M059J (cell line): ENCODE data around the gene RNF26. TPM values are rescaled to one million over a fixed set of nuclear protein-coding genes. Genes with fewer than 3 reads are reported as not detected.
"Not testable (repeated sequence)": the region's sequence is repeated elsewhere in the genome, so short reads cannot be mapped to it uniquely, and the experiment has no call there.

ENCODE experiments used
- DNase-seq: peaks from one replicate; pipeline ENCODE4 v3.0.0-alpha.2; 2012; ENCODE audit warnings: low read depth
- total RNA-seq: library from RNA; depleted of rRNA; stranded (reverse); fragments of >200 nt; shearing (Covaris generic); gene quantifications from 2 replicates; pipeline ENCODE4 v1.2.3, GENCODE V29; 2014

Gene RNF26
- total RNA-seq, 1 experiment from 2014 or later, result 16.1 TPM

GRCh38 chr11:119371778-119372182 is 37.5 kb downstream of the RNF26 start:
- DNase-seq, result peak; percentile 49

DNA sequence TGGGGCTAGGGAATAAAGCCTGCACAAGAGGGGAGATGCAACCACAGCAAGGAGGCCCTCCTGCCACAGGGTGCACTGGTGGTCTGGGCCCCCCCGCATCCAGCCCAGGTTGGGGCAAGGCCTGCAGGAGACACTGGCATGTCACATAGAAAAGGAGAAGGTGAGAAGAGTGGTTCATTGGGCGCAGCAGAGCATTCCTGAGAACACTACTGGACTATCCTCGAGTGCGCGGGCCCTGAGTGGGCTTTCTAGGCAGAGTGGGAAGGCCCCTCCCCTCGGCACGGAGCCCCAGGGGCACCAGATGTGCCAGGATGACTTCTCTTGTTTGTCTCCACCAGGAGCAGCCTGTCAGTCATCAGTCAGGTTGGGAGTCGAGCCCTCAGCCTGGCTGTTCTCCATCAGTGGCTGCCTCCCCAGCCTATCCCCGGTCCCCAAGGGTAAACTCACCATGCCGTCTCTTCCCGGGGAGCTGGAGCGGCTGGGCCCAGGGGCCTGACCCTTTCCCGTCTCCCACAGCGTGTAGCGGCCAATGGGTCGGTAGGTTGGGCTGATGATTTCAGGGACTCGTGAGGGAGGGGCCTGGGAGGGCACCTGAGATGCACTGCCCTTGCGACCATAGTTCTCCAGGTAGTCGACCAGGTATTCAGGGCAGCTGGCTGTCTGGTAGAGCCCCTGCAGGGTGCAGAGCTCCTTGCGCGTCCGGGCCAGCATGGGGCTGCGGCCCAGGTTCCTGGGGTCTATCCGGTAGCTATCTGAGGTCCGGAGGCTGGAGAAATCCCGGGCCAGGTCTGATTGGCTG is 38.1 kb downstream of the RNF26 start:
- no peak for DNase-seq

DNA sequence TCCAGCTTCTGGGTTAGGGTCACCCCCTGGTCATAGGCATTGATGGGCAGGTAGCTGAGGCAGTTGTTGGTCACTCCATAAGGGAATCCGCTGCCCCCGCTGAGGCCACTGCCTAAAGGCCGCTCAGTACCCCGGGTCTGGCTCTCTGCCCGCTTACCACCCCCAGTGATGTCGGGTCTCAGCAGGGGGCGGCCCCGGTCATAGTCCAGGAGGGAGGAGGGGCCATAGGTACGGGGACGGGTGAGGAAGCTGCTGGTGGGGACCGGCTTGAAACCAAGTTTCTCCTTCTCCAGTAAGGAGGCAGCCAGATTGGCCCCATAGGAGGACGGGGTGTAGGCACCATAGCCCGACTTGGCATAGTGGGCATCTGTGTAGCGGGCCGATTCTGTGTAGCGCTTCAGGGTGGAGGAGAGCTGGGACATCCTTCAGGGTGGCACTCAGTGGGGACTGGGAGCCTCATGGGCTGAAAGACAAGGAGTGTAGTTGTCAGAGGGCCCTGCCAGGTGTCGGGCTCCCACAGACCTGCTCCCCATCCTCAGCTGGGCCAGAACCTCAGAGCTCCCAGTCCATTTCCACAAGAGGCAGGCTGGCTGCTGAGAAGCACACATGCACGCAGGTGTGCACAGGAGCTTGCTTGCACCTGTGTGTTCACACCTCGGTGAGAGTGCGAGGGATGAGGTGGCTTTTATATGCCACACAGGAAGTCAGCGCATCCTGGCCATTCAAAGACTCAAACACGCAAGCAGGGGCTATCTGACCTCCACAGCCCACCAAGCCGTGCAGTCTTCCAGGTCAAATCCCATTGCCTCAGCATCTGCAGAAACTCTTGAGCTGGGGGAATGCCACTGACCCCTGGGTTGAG is 39.0 kb downstream of the RNF26 start:
- DNase-seq, result no peak

- peak; percentile 68 for DNase-seq
These were observed 39.7 kb downstream of the RNF26 start for GRCh38 chr11:119373921-119374631.

GRCh38 chr11:119374632-119375336 is 40.5 kb downstream of the RNF26 start:
- no peak for DNase-seq

- DNase-seq, result peak; percentile 54
These were observed 41.2 kb downstream of the RNF26 start for GRCh38 chr11:119375337-119376196.

DNA sequence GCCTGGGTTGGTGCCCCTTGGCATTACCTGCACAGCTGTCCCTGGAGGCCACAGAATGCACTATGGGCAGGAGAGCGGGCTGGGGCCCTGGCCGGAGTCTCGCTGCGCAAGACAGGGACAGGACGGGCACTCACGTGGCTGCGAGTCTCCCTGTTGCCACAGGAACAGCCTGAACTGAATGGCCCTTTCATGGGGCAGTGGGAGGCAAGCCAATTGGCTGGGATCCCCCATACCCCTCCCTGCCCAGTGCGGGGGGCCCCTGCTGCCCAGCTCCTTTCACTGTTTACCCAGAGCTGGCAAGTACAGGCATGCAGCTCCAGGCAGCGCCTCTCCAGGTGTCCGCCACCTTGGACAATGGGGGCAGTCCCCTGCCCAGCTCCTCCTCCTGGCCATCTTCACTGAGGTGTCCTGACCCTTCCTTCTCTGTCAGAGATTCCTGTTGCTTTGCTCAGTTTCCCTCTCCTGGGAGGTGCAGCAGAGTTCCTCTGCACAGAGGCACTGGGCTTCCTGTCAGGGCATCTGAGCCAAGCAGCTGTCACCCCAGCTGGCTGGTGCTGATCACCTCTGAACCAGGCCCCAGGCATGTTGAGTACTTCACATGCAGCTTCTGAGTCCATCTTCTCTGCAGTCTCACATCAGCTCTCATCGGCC is 42.0 kb downstream of the RNF26 start:
- DNase-seq, result no peak

DNA sequence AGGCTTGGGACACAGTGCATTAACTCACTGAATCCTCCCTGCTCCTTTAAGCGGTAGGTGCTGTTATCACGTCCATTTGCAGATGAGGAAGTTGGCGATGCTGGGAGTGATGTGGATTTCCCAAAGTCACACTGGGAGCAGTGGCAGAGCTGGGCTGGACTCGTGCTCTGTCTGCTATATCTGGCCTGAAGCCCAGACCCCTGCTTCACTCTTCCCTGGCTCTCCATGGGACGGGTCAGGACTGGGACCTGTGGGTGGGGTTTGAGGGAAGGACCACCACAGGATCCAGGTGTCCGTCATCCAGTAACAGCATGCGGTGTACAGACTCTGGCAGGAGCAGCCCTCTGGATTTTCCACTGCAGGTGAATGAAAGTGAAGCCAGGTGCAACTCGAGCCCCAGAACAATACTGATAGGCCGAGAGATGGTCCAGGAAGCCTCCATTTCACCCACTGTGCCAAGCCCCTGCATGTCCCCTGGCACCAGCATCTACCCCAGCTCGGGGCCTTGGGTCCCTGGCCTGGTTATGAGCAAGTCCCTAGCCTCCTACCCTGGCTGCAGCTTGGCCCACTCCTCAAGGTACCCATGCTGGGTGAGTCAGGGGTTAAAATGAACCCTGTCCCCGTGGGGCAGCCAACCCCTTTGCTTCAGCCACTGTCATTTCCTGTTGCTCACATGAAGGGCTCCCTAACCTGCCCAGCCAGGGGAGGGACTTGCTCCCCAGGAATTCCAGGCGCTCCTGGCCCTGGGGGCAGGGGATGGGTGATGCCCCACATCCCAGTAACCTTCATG is 43.0 kb downstream of the RNF26 start:
- peak; percentile 54 for DNase-seq

DNA sequence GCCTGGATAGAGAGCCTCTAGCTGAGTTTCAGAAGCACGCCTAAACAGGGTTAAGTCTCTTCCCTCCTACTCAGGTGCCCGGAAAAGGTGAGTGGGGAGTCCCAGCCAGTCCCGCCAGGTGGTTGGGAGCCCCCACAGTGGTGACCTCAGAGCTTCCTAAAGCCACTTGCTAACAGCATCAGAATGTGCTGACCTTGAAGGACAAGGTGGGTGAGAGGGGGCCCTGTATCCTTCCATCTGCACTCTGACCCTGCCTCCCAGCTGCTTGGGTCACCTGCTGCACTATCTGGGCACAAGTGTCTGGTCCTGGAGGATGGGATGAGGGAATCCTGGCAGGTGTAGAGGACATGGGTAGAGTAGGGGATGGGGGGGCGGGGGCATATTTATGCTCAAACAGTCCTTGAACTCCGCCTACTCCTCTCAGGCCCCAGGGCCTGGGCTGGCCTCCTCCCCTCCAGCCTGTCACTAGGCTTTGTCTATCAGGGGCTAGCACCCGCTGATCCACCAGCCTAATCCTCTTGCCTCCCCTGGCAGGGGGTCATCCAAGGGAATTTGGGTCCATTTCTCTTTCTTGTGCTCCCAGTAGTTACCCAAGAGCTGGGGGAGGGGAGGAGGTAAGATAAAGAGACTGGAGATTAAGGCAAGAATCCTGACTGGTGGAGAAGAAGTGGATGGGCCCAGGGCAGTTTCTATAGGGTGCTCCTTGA is 43.8 kb downstream of the RNF26 start:
- DNase-seq, result no peak

GRCh38 chr11:119378851-119379465 is 44.6 kb downstream of the RNF26 start:
- no peak for DNase-seq

DNA sequence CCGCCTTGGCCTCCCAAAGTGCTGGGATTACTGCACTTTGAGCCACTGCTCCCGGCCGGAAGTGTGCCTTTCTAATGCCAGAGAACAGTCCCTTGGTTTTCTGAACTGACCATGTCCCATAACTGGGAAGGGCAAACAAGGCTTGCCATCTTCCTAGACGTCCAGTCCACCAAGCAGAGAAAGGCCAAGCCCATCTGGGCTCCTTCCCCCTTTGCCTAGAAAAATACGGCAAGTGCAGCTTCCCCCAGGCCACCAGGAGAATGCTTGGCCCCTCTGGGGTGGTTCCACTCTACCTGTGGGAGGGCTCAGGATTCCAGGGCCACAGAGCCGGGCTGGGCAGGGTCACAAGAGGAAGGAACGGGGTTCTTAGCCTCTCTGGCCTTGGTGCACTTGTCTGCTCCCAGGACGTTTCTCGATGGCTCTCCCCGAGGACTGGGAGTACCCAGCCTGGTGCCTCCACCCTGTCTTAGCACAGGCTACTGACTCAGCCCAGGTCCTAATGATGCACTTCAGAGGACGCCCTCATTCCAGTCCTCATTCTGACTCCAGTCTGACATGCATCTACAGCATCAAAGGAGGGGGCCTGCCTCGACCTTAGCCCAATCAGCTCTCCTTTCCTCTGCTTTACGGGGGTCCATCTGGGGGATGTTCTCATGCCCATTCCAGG is 46.0 kb downstream of the RNF26 start:
- no peak for DNase-seq

DNA sequence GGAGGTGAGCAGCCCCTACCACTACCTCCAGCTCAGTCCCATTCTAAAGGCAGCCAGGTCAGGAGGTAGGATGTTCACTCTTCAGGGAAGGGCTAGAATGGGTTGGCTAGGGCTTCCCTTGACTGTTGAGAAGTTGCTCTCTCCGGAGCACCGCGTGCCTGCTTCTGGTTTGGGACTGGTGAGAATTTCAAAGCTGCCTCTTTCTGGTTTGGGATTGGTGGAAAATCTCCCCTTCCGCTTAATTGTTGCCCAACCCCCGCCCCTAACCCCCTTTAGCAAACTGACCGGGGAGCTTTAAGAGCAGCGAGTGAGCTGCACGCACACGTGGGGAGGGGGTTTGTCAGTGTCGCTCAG is 46.5 kb downstream of the RNF26 start:
- no peak for DNase-seq

- DNase-seq, result peak; percentile 95
These were observed 47.1 kb downstream of the RNF26 start, which contains the start of gene USP2 for GRCh38 chr11:119381181-119381988. USP2 (minus strand) TSS chr11:119381690; CDS start chr11:119373480, 8,210 bp downstream.

DNA sequence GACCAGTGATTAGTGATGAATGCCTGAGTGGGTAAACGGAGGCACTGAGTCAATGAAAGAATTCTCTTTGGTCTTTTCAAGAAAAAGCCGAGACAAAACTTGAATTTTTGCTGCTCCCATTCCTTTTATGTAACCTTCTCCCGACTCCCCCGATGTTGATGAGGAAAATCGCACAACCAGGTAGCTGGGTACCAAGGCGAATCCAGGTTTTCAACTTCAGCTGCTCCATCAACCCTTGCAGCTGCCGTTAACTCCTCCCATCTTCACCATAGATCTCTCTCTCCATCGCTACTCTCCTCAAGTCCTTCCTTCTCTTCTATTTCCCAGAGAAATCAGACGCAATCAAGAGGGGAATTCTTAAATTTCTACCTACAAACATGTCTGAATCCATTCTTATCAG is 47.8 kb downstream of the RNF26 start:
- no peak for DNase-seq

DNA sequence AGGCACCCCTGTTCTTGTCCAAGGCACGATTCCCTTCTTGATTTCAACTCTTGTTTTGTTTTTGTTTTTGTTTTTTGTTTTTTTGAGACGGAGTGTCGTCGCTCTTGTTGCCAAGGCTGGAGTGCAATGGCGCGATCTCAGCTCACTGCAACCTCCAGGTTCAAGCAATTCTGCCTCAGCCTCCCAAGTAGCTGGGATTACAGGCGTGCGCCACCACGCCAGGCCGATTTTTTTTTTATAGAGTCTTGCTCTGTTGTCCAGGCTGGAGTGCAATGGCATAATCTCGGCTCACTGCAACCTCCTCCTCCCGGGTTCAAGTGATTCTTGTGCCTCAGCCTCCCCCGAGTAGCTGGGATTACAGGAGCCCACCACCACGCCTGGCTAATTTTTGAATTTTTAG is 48.2 kb downstream of the RNF26 start:
- not testable (repeated sequence) for DNase-seq

DNA sequence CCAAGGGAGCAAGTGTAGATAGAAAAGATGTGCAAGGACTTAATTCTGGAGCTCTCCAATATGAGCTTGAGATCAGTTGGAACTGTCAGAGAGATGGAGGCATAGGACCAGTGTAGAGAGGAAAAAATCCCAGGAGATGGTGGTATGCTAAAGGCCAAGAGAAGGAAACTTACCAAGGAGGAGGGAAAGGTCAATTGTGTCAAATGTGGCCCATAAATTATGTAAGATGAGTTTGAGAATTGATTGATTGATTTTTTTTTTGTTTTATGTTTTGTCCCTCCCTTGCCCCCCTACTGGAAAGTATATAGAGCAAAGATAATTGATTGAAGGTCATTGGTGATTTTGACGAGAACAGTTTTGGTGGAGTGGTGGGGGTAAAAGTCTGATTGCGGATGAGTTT is 50.0 kb downstream of the RNF26 start:
- no peak for DNase-seq
